ENCODE data around the gene CTSA. TPM values are rescaled to one million over a fixed set of nuclear protein-coding genes. Genes with fewer than 3 reads are reported as not detected.

The CTSA gene
- total and polyA plus RNA-seq, 9 of the 15 experiments (the other 6 are each of a cell fraction or from before 2014, with no cell fraction given) = 8.8 to 61.7 (median 28.3) TPM

DNA sequence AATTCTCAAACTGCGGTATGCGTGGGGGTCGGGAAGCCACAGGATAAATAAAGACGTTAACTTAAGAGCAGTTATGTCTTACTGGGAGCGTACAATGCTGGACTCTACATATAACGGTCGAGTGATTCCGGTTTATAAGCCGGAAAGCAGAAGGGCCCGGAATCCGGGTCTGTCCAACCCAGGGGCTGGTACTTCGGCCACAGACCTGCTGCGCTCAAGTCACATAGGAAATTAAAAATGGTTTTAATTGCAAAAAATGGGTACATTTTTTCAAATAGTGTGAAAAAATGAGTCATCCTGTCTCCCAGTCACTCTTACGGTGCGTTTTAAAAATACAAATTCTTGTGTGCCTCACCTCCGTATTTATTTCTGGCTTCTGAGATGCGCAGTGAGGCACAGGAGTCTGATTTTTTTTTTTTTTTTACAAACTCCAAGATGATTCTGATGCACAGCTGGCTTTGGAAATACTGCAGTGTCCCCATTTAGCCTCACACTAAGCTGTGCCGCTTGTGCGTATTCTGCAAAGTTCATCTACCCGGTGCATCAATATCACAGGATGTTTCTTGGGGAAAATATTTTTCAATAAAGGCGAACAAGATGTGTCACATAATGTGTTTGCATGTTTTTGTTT is 44.4 kb downstream of the CTSA start (continued):
- TF ChIP-seq ELK1 (CRISPR knock-in tag; IDR thresholded peaks at IDR 0.05) (no peak), CSDE1 (IDR thresholded peaks at IDR 0.05) (peak in 1 of 2 experiments; percentile 25; a peak in 1 of 4 replicates), HDGF (IDR thresholded peaks at IDR 0.05) (no peak), ZNF57 (CRISPR knock-in tag; IDR thresholded peaks at IDR 0.05) (no peak), SRF (CRISPR knock-in tag; IDR thresholded peaks at IDR 0.05) (no peak; a peak in 1 of 4 replicates), CBX5 (IDR thresholded peaks at IDR 0.05; ENCODE audit: borderline replicate concordance, low read depth) (no peak), DACH1 (IDR thresholded peaks at IDR 0.05; ENCODE audit: partially characterized antibody) (no peak), ZC3H4 (CRISPR knock-in tag; IDR thresholded peaks at IDR 0.05; ENCODE audit: borderline replicate concordance) (no peak), ZNF398 (CRISPR knock-in tag; IDR thresholded peaks at IDR 0.05) (no peak), CREM (IDR thresholded peaks at IDR 0.05; ENCODE audit: low read depth) (peak; percentile 82), MEIS2 (IDR thresholded peaks at IDR 0.05; ENCODE audit: partially characterized antibody) (no peak)
- TF ChIP-seq, protein P1, sequence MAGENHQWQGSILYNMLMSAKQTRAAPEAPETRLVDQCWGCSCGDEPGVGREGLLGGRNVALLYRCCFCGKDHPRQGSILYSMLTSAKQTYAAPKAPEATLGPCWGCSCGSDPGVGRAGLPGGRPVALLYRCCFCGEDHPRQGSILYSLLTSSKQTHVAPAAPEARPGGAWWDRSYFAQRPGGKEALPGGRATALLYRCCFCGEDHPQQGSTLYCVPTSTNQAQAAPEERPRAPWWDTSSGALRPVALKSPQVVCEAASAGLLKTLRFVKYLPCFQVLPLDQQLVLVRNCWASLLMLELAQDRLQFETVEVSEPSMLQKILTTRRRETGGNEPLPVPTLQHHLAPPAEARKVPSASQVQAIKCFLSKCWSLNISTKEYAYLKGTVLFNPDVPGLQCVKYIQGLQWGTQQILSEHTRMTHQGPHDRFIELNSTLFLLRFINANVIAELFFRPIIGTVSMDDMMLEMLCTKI (IDR thresholded peaks at IDR 0.05; ENCODE audit: partially characterized antibody) = no peak
- TF ChIP-seq, protein P2, sequence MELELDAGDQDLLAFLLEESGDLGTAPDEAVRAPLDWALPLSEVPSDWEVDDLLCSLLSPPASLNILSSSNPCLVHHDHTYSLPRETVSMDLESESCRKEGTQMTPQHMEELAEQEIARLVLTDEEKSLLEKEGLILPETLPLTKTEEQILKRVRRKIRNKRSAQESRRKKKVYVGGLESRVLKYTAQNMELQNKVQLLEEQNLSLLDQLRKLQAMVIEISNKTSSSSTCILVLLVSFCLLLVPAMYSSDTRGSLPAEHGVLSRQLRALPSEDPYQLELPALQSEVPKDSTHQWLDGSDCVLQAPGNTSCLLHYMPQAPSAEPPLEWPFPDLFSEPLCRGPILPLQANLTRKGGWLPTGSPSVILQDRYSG (tag; conservative IDR thresholded peaks at IDR 0.05; ENCODE audit: low read depth) = no peak
- TF ChIP-seq, protein P3, sequence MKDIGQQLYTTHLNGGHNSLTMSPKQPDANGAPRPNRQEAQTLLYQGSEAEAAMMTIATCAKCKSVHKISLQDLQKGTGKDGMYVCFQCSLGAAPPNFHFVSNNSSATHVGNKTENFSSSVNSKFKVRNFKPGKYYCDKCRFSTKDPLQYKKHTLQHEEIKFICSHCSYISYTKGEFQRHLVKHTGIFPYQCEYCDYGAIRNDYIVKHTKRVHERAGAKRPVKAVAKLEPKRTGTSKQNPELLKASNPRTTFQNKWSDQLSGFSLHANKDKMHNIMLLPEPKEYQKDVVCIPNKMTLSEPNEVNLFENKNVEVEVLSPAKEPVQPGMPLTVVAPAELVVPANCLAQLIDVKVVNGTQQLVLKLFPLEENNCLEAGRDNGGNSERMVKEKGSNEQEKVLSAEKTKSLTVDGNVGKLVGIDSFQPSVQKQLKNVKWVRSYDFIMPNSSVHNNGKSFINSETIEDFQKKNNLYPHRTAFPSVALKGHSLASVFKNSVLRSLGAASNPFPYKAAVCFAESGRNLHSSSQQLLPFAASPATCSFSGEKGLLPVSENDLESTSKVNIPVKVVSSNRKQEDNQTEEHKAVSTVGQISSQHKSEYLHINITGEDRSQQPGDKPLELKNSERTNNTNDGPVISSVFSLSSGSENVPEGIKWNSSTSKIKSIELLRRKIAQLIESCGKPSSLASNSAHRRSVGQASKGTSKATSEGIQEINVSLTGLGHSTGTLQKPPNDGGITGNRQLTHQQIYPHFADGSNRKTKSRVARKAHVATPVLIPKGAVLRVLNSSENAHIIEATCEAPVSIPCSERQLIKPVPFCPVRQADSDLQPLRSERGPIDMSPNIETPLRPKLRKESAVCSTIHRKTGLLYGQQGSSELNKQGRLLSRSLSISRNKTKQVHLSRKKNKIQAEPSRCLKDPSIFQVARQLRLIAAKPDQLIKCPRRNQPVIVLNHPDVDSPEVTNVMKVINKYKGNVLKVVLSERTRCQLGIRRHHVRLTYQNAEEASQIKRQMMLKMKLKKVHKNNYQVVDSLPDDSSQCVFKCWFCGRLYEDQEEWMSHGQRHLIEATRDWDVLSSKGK (CRISPR knock-in tag; IDR thresholded peaks at IDR 0.05) = no peak

All from K562 (cell line).